Keratinocyte (primary cell): ENCODE measurements around the gene PPP1R17.

ENCODE experiments used
- CTCF ChIP-seq, 3 experiments: IDR thresholded peaks in 1 of 3; conservative IDR thresholded peaks in 1 of 3; optimal IDR thresholded peaks in 1 of 3; 2 replicates in 2 of 3; 3 replicates in 1 of 3; pipeline versions ENCODE3 to v1.5.1; 2011; ENCODE audit warnings: low read length in 3 of 3, mild to moderate bottlenecking in 3 of 3, moderate library complexity in 2 of 3, control low read depth in 1 of 3, inconsistent platforms in 1 of 3; ENCODE audit not compliant: insufficient read depth in 2 of 3; ENCODE audit errors: extremely low read depth in 1 of 3
- EZH2 ChIP-seq: IDR thresholded peaks from one replicate; pipeline ENCODE4 v1.6.1; 2012; ENCODE audit warnings: inconsistent platforms, mild to moderate bottlenecking, low read length, moderate library complexity

GRCh38 chr7:31716355-31716754 is 29.3 kb downstream of the PPP1R17 start:
- no peak for TF ChIP-seq EZH2
- TF ChIP-seq CTCF (optimal IDR thresholded peaks at IDR 0.05 in 1 of 3, IDR thresholded peaks at IDR 0.05 in 1 of 3, conservative IDR thresholded peaks at IDR 0.05 in 1 of 3; ENCODE audit: extremely low read depth in 1 of 3, insufficient read depth in 2 of 3, low read length in 3 of 3) = no peak
